T-helper 2 cell treated with Interferon-gamma antibody and Interleukin-4, amounts not matched to agents 5 μg/mL and 100 μg/mL, for 36 hours (primary cell): Measurements from ENCODE around the gene LPIN1.
"Not testable (repeated sequence)": the region's sequence is repeated elsewhere in the genome, so short reads cannot be mapped to it uniquely, and the experiment has no call there.

Source experiments
- DNase-seq: peaks from one replicate; pipeline ENCODE4 v3.0.0; 2021; ENCODE audit warnings: low spot score
- H3K27ac Mint-ChIP-seq: one replicate; pipeline ENCODE4 v1.8.0; 2021; ENCODE audit warnings: mild to moderate bottlenecking, mixed read lengths
- H3K27me3 Mint-ChIP-seq: one replicate; pipeline ENCODE4 v1.8.0; 2021; ENCODE audit warnings: low read depth, mixed read lengths
- H3K36me3 Mint-ChIP-seq: one replicate; pipeline ENCODE4 v1.8.0; 2021; ENCODE audit warnings: low read depth, mixed read lengths
- H3K4me1 Mint-ChIP-seq: one replicate; pipeline ENCODE4 v1.8.0; 2021; ENCODE audit warnings: low read depth, mixed read lengths
- H3K4me3 Mint-ChIP-seq: one replicate; pipeline ENCODE4 v1.8.0; 2022; ENCODE audit warnings: mild to moderate bottlenecking, moderate library complexity, mixed read lengths
- H3K9me3 Mint-ChIP-seq: one replicate; pipeline ENCODE4 v1.8.0; 2021; ENCODE audit warnings: mixed read lengths

Gene LPIN1

DNA sequence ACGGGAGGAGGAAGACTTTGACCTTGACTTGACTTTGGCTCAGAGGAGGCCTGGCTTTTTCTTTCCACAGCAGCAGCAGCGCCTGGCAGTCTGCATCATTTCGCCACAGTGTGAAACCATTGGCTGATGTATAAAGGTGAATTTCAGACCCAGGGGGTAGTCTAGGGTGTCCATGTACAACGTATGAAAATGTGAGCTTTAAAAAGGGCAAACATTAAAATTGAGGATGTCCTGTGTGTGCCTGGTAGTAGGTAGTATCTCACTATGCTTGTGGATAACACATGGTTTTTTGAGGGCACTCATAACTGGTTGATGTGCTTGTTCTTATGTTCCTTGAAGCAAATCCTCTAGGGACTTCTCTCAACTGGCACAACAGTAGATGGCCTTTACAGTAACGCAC lies 86.1 kb downstream of the LPIN1 start:
- Mint-ChIP-seq H3K4me1 (peaks cover 33% of the 10 kb centered on the region), H3K27me3 (peaks cover 59% of the 10 kb centered on the region)

DNA sequence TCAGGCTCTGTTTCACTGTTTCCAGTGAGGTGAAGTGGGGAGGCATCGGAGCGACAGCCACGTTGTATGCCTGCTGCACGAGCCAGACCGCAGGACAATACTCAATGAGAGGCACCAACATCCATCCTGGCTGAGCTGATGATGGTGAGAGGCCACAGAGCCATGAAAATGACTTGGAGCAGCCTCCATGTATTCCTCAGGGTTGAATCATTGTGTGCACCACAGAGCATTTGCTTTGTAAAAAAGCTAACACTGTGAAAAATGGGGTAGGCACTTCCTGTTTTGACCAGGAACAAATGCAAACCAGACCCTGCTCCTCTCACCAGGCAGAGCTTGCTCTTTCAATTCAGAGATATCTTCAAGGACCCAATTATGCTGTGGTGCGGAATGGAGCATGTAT lies 87.2 kb downstream of the LPIN1 start:
- Mint-ChIP-seq H3K27me3 (peaks cover 65% of the 10 kb centered on the region), H3K27ac (no peak overlapping the region), H3K9me3 (peaks cover 9% of the 10 kb centered on the region), H3K4me3 (no peak overlapping the region), H3K36me3 (peaks cover 2% of the 10 kb centered on the region), H3K4me1 (peaks cover 30% of the 10 kb centered on the region)
- DNase-seq = no peak

More for the DNA sequence above, 86.1 kb downstream of the LPIN1 start:
- Mint-ChIP-seq H3K9me3 (peaks cover 9% of the 10 kb centered on the region), H3K27ac (no peak overlapping the region), H3K36me3 (peaks cover 10% of the 10 kb centered on the region), H3K4me3 (no peak overlapping the region)
- no peak for DNase-seq

DNA sequence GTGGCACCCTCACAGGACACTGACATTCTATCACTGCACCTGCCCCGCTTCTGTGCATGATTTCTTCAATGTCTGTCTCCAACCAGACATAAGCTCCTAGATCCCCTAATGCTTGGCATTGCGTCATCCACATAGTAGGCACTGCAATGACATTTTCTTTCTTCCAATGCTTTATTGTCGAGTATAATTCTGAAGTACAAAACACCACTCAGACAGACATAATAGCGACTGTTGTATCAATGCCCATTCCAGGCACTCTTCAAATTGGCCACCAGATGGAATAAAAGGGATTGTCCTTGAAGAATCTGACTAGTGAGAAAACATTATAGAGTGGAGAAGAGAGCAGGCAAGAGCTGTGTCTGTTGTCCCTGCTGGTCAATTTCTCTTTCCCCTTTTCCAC lies 89.0 kb downstream of the LPIN1 start:
- Mint-ChIP-seq H3K27me3 (peaks cover 73% of the 10 kb centered on the region), H3K4me3 (no peak overlapping the region), H3K27ac (no peak overlapping the region), H3K36me3 (peaks cover 1% of the 10 kb centered on the region), H3K4me1 (peaks cover 16% of the 10 kb centered on the region), H3K9me3 (peaks cover 9% of the 10 kb centered on the region)
- DNase-seq = no peak

DNA sequence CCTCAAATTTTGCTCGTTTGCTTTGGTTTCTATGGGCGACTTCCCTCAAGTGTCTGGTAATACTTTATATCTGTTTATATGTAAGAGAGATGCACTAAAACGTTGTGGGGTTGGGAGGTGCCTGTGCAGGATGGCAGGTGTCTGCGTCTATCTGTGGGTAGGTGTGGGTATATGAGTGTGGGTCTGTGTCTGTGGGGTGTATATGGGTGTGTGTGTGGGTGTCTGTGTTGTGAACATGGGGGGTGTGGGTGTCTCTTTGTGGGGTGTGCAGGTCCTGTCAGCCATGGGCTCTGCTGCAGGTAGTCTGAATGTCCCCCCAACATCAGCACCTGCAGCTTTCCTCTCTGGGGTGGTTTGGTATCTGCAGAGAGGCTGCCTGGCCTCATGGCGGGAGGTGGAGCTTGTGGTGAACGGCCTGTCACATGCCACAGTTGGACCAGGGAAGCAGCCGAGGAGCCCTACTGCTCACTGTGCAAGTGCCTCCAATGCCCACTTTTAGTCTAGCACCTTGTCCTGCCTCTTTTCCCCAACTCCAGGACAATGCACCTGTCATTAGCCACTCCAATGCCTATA lies 90.3 kb downstream of the LPIN1 start:
- H3K4me1 Mint-ChIP-seq = peaks cover 6% of the 10 kb centered on the region
- H3K9me3 Mint-ChIP-seq = peaks cover 9% of the 10 kb centered on the region
- no peak for DNase-seq
- H3K4me3 Mint-ChIP-seq = no peak overlapping the region
- H3K27ac Mint-ChIP-seq = no peak overlapping the region
- H3K36me3 Mint-ChIP-seq = no peaks in the 10 kb centered on the region
- H3K27me3 Mint-ChIP-seq = peaks cover 73% of the 10 kb centered on the region

DNA sequence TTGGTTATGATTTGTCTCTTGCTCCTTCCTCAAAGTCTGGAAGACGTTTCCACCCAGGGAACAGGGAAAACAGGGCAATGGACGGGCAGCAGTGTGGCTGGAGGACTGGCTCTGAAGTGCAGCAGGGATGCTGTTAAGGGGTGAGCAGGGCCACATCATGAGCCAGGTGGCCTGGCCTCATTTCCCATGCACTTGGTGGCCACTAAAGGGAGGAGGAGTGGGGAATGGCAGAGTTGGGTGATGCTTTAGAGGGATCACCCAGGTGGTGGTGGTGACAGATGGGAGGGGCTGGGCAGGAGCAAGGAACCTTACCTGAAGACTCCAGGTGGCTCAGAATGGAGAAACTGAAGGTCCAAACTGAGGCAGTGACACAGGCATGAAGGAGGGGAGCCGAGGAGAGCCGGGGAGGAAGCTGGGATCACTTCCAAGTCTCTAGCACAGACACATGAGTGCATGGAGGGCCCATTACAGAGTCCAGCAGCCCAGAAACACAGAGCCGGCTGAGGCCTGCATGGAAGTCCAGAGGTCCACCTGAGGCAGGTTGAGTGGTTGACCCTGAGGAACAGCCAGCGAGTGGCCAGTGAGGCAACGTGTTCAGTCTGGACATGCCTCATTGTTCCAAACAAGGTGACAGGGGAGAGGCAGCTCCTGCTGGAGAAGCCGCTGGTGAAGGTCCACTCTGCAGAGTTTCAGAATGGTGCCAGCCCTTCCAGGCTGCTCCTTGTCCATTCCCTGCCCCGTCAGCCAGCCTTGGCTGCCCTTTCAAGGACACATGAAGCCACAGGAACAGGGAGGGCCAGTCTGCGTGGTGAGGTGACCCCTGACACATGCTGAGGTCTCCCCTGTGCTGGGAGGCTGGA lies 91.7 kb downstream of the LPIN1 start:
- peaks cover 66% of the 10 kb centered on the region for H3K27me3 Mint-ChIP-seq
- H3K27ac Mint-ChIP-seq = no peak overlapping the region
- DNase-seq = no peak
- no peaks in the 10 kb centered on the region for H3K4me1 Mint-ChIP-seq
- peaks cover 9% of the 10 kb centered on the region for H3K9me3 Mint-ChIP-seq
- H3K4me3 Mint-ChIP-seq = no peak overlapping the region
- no peaks in the 10 kb centered on the region for H3K36me3 Mint-ChIP-seq

DNA sequence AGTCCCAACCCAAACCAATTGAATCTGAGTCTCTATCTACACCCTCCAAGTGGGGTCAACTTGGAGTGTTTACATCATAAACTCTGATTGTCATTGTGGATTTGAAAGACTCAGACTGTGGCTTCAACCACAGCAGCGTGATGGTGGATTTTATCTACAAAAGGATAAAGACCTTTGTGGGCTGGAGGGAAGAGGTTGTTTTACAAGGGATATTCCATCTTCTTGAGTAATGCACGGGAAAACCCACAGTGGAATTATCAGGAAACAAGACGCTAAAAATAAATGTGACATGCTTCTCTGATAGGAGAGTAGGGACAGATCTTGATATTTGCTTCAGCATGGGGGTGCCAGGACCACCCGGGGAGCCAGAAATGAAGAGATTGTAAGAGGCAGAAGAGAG lies 93.5 kb downstream of the LPIN1 start:
- H3K27ac Mint-ChIP-seq = no peak overlapping the region
- peaks cover 49% of the 10 kb centered on the region for H3K27me3 Mint-ChIP-seq
- H3K9me3 Mint-ChIP-seq = no peaks in the 10 kb centered on the region
- H3K4me1 Mint-ChIP-seq = no peaks in the 10 kb centered on the region
- no peak overlapping the region for H3K4me3 Mint-ChIP-seq
- no peaks in the 10 kb centered on the region for H3K36me3 Mint-ChIP-seq
- no peak for DNase-seq

- peaks cover 27% of the 10 kb centered on the region for H3K27me3 Mint-ChIP-seq
- H3K9me3 Mint-ChIP-seq = peaks cover 4% of the 10 kb centered on the region
- H3K4me3 Mint-ChIP-seq = no peak overlapping the region
- no peak for DNase-seq
- H3K27ac Mint-ChIP-seq = no peak overlapping the region
- no peaks in the 10 kb centered on the region for H3K36me3 Mint-ChIP-seq
- H3K4me1 Mint-ChIP-seq = no peaks in the 10 kb centered on the region
Observed at GRCh38 chr2:11842336-11842735, 95.9 kb downstream of the LPIN1 start.

- not testable (repeated sequence) for H3K36me3 Mint-ChIP-seq, H3K4me3 Mint-ChIP-seq, H3K27ac Mint-ChIP-seq, DNase-seq, H3K4me1 Mint-ChIP-seq
- Mint-ChIP-seq H3K27me3 (peaks cover 18% of the 10 kb centered on the region), H3K9me3 (peaks cover 12% of the 10 kb centered on the region)
Observed at GRCh38 chr2:11844798-11845197, 98.4 kb downstream of the LPIN1 start.

DNA sequence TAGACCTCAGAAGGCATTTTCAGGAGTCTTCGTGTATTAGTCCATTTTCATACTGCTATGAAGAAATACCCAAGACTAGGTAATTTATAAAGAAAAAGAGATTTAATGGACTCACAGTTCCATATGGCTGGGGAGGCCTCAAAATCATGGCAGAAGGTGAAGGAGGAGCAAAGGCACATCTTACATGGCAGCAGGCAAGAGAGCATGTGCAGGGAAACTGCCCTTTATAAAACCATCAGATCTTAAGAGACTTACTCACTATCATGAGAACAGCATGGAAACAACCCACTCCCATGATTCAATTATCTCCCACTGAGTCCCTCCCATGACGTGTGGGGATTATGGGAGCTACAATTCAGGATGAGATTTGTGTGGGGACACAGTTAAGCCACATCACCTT lies 101.5 kb downstream of the LPIN1 start:
- H3K4me1 Mint-ChIP-seq, H3K4me3 Mint-ChIP-seq, DNase-seq, H3K36me3 Mint-ChIP-seq, H3K27ac Mint-ChIP-seq: not testable (repeated sequence)
- Mint-ChIP-seq H3K27me3 (peaks cover 15% of the 10 kb centered on the region), H3K9me3 (peaks cover 12% of the 10 kb centered on the region)

GRCh38 chr2:11850082-11850481 lies 103.7 kb downstream of the LPIN1 start:
- Mint-ChIP-seq H3K27ac (no peak overlapping the region), H3K4me3 (no peak overlapping the region), H3K36me3 (no peaks in the 10 kb centered on the region), H3K27me3 (peaks cover 16% of the 10 kb centered on the region), H3K9me3 (peaks cover 12% of the 10 kb centered on the region), H3K4me1 (peaks cover 2% of the 10 kb centered on the region)
- no peak for DNase-seq

- H3K4me3 Mint-ChIP-seq = no peak overlapping the region
- peaks cover 7% of the 10 kb centered on the region for H3K4me1 Mint-ChIP-seq
- no peaks in the 10 kb centered on the region for H3K36me3 Mint-ChIP-seq
- no peak overlapping the region for H3K27ac Mint-ChIP-seq
- H3K27me3 Mint-ChIP-seq = peaks cover 28% of the 10 kb centered on the region
- H3K9me3 Mint-ChIP-seq = peaks cover 8% of the 10 kb centered on the region
- no peak for DNase-seq
Observed at GRCh38 chr2:11852526-11853196, 106.2 kb downstream of the LPIN1 start.

- H3K27me3 Mint-ChIP-seq = peaks cover 26% of the 10 kb centered on the region
- no peak overlapping the region for H3K4me3 Mint-ChIP-seq
- H3K27ac Mint-ChIP-seq = no peak overlapping the region
- no peak for DNase-seq
- H3K36me3 Mint-ChIP-seq = no peaks in the 10 kb centered on the region
- peaks cover 7% of the 10 kb centered on the region for H3K4me1 Mint-ChIP-seq
- peaks cover 8% of the 10 kb centered on the region for H3K9me3 Mint-ChIP-seq
Observed at GRCh38 chr2:11853197-11853588, 106.8 kb downstream of the LPIN1 start.

GRCh38 chr2:11855064-11855760 lies 108.8 kb downstream of the LPIN1 start:
- Mint-ChIP-seq H3K36me3 (no peaks in the 10 kb centered on the region), H3K4me1 (peaks cover 7% of the 10 kb centered on the region), H3K27me3 (peaks cover 26% of the 10 kb centered on the region), H3K9me3 (peaks cover 16% of the 10 kb centered on the region), H3K4me3 (no peak overlapping the region), H3K27ac (no peak overlapping the region)
- no peak for DNase-seq

DNA sequence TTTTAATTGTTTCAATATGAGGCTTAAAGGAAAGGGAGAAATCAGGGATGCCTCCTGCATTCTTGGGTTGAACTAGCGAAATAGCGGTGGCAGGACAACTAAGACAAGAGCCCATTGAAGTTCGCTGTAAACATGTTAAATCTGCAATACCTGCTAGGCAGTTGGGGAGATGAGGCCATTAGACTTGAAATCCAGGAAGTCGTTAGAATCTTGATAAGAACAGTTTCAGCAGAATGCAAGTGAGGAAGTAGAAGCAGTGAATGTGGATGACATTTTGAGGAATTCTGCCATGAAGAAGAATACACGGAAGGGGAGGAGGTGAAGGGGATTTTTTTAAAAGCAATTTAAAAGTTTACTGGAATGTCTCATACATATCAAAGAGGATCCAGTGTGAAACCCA lies 109.7 kb downstream of the LPIN1 start:
- H3K27ac Mint-ChIP-seq = no peak overlapping the region
- H3K9me3 Mint-ChIP-seq = peaks cover 16% of the 10 kb centered on the region
- DNase-seq = no peak
- peaks cover 7% of the 10 kb centered on the region for H3K4me1 Mint-ChIP-seq
- peaks cover 30% of the 10 kb centered on the region for H3K27me3 Mint-ChIP-seq
- no peak overlapping the region for H3K4me3 Mint-ChIP-seq
- H3K36me3 Mint-ChIP-seq = no peaks in the 10 kb centered on the region
